Measurements from ENCODE around the gene SLC2A10.

SLC2A10 gene

DNA sequence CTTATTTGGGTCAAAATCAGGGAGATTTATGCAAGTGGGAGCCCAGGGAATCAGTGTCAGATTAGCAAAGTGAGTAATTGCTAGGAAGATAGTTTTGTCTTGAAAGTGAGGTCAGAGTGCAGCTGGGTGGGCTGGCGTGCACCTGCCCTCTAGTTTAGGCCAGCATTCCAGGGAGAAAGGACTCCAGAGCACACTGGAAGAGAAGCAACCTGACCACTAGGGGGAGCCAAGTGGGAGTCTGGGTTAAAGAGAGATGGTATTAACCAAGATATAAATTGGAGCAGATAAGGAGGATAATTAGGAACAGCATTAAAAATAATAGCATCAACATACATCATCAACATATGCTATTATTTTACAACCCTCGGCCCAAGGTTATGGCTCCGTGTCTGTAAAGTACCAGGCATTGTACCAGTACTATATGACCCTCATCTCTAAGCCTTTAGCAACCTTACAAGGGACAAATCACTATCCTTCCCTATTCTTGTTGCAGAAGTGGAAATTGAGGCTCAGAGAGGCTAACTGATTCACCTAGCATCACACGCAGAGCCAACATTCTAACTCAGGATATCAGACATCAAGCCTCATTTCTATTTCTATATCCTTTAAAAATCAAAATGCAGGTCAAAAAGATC, 57.8 kb downstream of the SLC2A10 start:
- DNase-seq (ENCODE audit: low spot score) (no peak), ATAC-seq (ENCODE audit: low read depth) (peak; percentile 73)
- H3K27ac ChIP-seq (ENCODE audit: poor library complexity, severe bottlenecking): no peak overlapping the region
- H3K4me1 ChIP-seq (ENCODE audit: insufficient read depth, poor library complexity, severe bottlenecking): no peaks in the 10 kb centered on the region
- no peaks in the 10 kb centered on the region for H3K9me3 ChIP-seq (ENCODE audit: severe bottlenecking)
- no peaks in the 10 kb centered on the region for H3K27me3 ChIP-seq (ENCODE audit: insufficient read depth, poor library complexity, severe bottlenecking)
- H3K36me3 ChIP-seq (ENCODE audit: low read depth): no peaks in the 10 kb centered on the region
- TF ChIP-seq, protein P1, sequence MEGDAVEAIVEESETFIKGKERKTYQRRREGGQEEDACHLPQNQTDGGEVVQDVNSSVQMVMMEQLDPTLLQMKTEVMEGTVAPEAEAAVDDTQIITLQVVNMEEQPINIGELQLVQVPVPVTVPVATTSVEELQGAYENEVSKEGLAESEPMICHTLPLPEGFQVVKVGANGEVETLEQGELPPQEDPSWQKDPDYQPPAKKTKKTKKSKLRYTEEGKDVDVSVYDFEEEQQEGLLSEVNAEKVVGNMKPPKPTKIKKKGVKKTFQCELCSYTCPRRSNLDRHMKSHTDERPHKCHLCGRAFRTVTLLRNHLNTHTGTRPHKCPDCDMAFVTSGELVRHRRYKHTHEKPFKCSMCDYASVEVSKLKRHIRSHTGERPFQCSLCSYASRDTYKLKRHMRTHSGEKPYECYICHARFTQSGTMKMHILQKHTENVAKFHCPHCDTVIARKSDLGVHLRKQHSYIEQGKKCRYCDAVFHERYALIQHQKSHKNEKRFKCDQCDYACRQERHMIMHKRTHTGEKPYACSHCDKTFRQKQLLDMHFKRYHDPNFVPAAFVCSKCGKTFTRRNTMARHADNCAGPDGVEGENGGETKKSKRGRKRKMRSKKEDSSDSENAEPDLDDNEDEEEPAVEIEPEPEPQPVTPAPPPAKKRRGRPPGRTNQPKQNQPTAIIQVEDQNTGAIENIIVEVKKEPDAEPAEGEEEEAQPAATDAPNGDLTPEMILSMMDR (IDR thresholded peaks at IDR 0.05; ENCODE audit: poor library complexity, severe bottlenecking): peak; percentile 99
- H3K4me3 ChIP-seq (ENCODE audit: severe bottlenecking): no peak overlapping the region

DNA sequence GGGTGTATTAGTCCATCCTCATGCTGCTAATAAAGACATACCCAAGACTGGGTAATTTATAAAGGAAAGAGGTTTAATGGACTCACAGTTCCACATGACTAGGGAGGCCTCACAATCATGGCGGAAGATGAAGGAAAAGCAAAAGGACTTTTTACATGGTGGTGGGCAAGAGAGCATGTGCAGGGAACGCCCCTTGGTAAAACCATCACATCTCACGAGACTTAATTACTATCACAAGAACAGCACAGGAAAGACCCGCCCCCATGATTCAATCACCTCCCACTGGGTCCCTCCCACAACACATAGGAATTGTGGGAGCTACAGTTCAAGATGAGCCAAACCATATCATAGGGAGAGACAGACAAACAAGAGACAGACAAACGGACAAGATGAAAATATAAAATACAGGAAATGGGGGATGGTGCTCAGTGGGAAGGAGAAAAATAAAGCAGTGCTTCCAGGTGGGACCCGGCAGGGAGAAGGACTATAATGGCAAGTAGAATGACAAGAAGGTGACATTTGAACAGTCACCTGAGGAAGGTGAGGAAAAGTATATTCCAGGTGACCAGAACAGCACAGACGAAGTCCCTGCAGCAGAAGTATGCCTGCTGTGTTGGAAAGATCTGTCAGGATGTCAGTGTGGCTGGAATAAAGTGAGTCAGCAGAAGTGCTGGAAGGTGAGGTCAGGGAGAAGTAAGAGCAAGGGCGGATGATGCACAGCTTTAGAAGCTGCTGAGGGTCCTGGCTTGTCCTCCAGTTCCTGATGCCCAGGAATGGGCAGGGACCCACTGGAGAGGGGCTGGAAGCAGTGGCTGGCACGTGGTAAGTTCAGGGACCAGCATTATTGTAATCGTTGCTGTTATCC, 61.1 kb downstream of the SLC2A10 start:
- no peak overlapping the region for H3K4me3 ChIP-seq (ENCODE audit: severe bottlenecking)
- no peaks in the 10 kb centered on the region for H3K36me3 ChIP-seq (ENCODE audit: low read depth)
- no peaks in the 10 kb centered on the region for H3K4me1 ChIP-seq (ENCODE audit: insufficient read depth, poor library complexity, severe bottlenecking)
- no peaks in the 10 kb centered on the region for H3K9me3 ChIP-seq (ENCODE audit: severe bottlenecking)
- no peaks in the 10 kb centered on the region for H3K27me3 ChIP-seq (ENCODE audit: insufficient read depth, poor library complexity, severe bottlenecking)
- DNase-seq (ENCODE audit: low spot score) (no peak), ATAC-seq (ENCODE audit: low read depth) (peak; percentile 68)
- no peak overlapping the region for H3K27ac ChIP-seq (ENCODE audit: poor library complexity, severe bottlenecking)
- TF ChIP-seq, protein P1 (IDR thresholded peaks at IDR 0.05; ENCODE audit: poor library complexity, severe bottlenecking): no peak

DNA sequence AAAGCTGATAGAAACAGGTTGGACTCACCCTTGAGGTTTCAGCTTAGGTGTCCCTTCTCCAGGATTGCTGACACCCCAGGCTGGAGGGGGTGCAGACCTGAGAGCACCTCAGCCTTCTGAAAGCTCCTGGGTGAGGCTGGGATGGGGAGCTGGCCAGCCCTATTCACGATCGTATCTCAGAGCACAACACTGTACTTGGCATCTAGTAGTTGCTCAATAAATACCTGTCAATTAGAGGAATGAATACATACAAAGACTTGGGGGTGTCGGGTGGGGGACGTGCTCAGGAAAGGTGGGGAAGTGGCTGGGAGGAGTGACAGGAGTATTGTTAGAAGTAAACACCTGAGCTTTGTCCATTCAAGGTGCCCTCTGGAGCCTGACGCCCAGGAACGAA, 61.7 kb downstream of the SLC2A10 start:
- DNase-seq (ENCODE audit: low spot score) (no peak), ATAC-seq (ENCODE audit: low read depth) (no peak)
- Histone ChIP-seq H3K36me3 (ENCODE audit: low read depth) (no peaks in the 10 kb centered on the region), H3K4me3 (ENCODE audit: severe bottlenecking) (no peak overlapping the region), H3K27ac (ENCODE audit: poor library complexity, severe bottlenecking) (no peak overlapping the region), H3K27me3 (ENCODE audit: insufficient read depth, poor library complexity, severe bottlenecking) (no peaks in the 10 kb centered on the region), H3K9me3 (ENCODE audit: severe bottlenecking) (no peaks in the 10 kb centered on the region), H3K4me1 (ENCODE audit: insufficient read depth, poor library complexity, severe bottlenecking) (no peaks in the 10 kb centered on the region)
- TF ChIP-seq, protein P1 (IDR thresholded peaks at IDR 0.05; ENCODE audit: poor library complexity, severe bottlenecking): no peak

DNA sequence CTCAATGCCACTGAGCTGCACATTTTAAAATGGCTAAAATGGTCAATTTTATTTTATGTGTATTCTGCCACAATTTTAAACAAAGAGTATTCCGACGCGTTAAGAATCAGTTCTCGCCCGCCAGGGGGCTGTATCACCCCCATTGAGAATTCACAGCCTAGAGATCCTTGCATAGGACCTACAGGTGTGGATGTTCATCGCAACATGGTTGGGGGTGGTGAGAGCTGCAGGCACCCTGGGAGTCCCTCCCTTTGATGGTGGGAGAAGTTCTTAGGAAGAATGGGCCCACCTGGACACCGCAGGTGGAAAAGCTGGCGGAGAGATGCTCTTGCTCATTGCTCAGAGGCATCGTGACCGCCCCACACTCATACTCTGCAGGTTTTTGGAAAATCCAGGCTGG, 63.5 kb downstream of the SLC2A10 start:
- H3K27ac ChIP-seq (ENCODE audit: poor library complexity, severe bottlenecking): no peak overlapping the region

More for the DNA sequence above, 63.5 kb downstream of the SLC2A10 start:
- ATAC-seq (ENCODE audit: low read depth) (0 out of 3 replicates have a peak, but pooled peaks have one; percentile 28), DNase-seq (ENCODE audit: low spot score) (no peak)
- no peak overlapping the region for H3K4me3 ChIP-seq (ENCODE audit: severe bottlenecking)
- no peaks in the 10 kb centered on the region for H3K36me3 ChIP-seq (ENCODE audit: low read depth)
- no peaks in the 10 kb centered on the region for H3K27me3 ChIP-seq (ENCODE audit: insufficient read depth, poor library complexity, severe bottlenecking)
- no peaks in the 10 kb centered on the region for H3K9me3 ChIP-seq (ENCODE audit: severe bottlenecking)
- H3K4me1 ChIP-seq (ENCODE audit: insufficient read depth, poor library complexity, severe bottlenecking): no peaks in the 10 kb centered on the region
- TF ChIP-seq, protein P1 (IDR thresholded peaks at IDR 0.05; ENCODE audit: poor library complexity, severe bottlenecking): peak; percentile 82
